ENCODE data around the gene ARHGAP30.
"Not testable (repeated sequence)": the region's sequence is repeated elsewhere in the genome, so short reads cannot be mapped to it uniquely, and the experiment has no call there.

The ARHGAP30 gene

DNA sequence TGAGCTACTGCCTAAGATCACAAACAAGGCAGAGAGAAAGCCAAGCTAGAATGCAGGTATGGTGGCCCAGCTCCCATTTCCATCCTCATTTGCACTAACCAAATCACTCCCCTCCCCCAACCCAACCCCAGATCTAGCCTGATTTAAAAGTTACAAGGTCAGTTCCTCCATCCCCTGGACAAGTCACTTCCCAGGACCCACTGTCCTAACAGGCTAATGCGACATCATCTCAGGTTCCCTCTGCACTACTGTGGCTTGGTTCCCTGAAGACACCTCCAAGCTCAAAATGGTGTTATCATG lies 51.1 kb downstream of the ARHGAP30 start:
- no peak for DNase-seq

- DNase-seq = no peak
These were observed 51.7 kb downstream of the ARHGAP30 start for GRCh38 chr1:161017756-161018630.

DNA sequence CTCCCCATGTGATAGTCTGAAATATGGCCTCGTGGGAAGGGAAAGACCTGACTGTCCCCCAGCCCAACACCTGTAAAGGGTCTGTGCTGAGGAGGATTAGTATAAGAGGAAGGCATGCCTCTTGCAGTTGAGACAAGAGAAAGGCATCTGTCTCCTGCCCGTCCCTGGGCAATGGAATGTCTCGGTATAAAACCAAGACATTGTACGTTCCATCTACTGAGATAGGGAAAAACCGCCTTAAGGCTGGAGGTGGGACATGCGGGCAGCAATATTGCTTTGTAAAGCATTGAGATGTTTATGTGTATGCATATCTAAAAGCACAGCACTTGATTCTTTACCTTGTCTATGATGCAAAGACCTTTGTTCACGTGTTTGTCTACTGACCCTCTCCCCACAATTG lies 52.5 kb downstream of the ARHGAP30 start:
- DNase-seq = not testable (repeated sequence)

- DNase-seq = not testable (repeated sequence)
These were observed 53.0 kb downstream of the ARHGAP30 start for GRCh38 chr1:161016683-161017082.

- DNase-seq = peak in 32 of 56 donors; percentile 3 to 59 (median 11)
These were observed 56.0 kb downstream of the ARHGAP30 start for GRCh38 chr1:161013488-161014230.

DNA sequence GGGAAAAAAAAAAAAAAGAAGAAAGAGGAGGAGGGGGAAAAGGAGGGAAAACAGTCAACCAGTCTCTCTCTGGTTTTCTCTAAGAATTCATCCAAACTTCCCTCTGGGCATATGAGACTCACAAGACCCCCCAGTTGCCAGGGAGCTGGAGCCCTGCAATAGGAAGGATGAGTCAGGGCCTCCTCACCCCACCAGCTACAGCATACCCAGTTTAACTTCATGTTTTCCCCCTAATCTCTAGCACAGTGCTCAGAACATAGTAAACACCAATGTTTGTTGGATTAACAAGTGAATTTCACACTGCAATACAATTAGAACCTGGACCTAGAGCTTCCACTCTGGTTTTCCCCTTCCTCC lies 56.6 kb downstream of the ARHGAP30 start:
- DNase-seq = no peak

- DNase-seq = no peak
These were observed 57.3 kb downstream of the ARHGAP30 start for GRCh38 chr1:161012420-161012819.

DNA sequence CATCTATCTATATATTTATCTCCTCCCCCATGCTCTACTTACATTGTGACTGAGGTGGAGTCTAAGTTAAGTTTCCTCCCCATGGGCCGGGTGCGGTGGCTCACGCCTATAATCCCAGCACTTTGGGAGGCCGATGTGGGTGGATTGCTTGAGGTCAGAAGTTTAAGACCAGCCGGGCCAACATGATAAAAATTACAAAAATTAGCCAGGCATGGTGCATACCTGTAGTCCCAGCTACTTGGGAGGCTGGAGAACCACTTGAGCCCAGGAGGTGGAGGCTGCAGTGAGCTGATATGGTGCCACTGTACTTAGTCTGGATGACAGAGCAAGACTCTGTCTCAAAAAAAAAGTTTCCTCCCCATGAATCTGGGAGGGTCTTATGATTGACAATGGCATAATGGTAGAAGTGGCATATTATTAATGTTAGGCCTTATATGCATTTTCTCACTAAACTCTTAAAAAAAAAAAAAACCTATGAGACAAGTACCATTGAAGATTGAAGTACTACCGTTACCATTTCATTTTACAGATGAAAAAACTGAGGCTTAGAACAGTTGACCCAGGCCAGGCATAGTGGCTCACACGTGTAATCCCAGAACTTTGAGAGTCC lies 60.0 kb downstream of the ARHGAP30 start:
- DNase-seq = no peak

DNA sequence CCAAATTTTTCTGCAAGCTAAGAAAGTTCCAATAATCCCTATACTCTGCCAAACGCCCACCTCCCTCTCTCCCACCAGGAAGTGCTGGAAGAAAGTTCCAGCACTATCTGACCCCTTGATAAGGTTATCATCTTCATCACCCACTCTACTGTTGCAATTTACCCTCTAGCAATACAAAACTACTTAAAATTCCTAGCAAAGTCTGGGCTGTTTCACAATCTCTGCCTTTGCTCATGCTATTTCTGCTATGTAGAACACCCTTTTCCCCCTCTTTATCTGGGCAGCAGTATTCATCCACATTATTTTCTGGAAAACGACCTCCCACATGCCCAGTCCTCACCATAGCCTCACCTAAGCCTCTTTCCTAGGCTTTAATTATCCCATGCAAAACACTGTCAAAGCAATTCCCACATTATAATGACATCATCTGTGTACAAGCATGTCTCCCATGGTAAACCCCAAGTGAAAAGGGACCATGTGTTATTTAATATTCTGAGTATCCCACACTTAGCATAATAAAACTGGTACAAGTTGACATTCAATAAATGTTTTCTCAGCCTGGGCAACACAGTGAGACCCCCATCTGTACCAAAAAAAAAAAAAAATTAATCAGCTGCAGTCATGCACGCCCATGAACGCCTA lies 60.7 kb downstream of the ARHGAP30 start:
- no peak for DNase-seq

DNA sequence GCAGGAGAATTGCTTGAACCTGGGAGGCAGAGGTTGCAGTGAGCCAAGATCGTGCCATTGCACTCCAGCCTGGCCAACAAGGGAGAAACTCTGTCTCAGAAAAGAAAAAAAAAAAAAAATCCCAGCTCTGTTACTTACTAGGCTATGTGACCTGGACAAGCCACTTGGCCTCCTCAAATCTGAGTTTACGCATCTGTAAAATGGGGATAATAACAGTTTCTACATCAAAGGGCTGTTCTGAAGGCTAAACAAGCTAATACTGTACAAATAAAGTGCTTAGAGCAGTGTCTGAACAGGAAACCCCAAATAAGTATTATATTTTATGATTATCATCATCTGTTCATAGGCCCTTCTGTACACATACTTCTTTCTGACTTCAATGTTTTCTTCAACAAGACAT lies 62.3 kb downstream of the ARHGAP30 start:
- no peak for DNase-seq

- DNase-seq = no peak
These were observed 63.1 kb downstream of the ARHGAP30 start for GRCh38 chr1:161006563-161006962.

GRCh38 chr1:161001525-161001924 lies 68.2 kb downstream of the ARHGAP30 start:
- DNase-seq = no peak

GRCh38 chr1:161000736-161001480 lies 68.8 kb downstream of the ARHGAP30 start:
- DNase-seq = no peak

GRCh38 chr1:160999376-160999775 lies 70.3 kb downstream of the ARHGAP30 start:
- no peak for DNase-seq

GRCh38 chr1:160997323-160998038 lies 72.2 kb downstream of the ARHGAP30 start:
- DNase-seq = peak in 27 of 56 donors; percentile 1 to 57 (median 11)
